Right lung (tissue), 5 donors: ENCODE measurements around the gene CLIP3. TPM values are rescaled to one million over a fixed set of nuclear protein-coding genes. Genes with fewer than 3 reads are reported as not detected.

ENCODE experiments used
- DNase-seq, 2 donors: peaks; one replicate each; pipeline ENCODE4 v3.0.0-alpha.2; 2013
- polyA plus RNA-seq, 5 donors: library from polyadenylated mRNA; unstranded; fragments of 120-200 nt; gene quantifications; one replicate each; pipeline versions ENCODE4 v1.2.1 to v1.2.3, GENCODE V29; 2013; ENCODE audit warnings: inconsistent platforms in 1 of 5, low replicate concordance in 1 of 5; ENCODE audit not compliant: insufficient read length in 5 of 5, insufficient read depth in 1 of 5

The CLIP3 gene
- polyA plus RNA-seq, 5 donors = 23.6 to 31.9 (median 25.6) TPM

- no peak for DNase-seq
Measured at GRCh38 chr19:36010402-36010801, 22.3 kb downstream of the CLIP3 start.

DNA sequence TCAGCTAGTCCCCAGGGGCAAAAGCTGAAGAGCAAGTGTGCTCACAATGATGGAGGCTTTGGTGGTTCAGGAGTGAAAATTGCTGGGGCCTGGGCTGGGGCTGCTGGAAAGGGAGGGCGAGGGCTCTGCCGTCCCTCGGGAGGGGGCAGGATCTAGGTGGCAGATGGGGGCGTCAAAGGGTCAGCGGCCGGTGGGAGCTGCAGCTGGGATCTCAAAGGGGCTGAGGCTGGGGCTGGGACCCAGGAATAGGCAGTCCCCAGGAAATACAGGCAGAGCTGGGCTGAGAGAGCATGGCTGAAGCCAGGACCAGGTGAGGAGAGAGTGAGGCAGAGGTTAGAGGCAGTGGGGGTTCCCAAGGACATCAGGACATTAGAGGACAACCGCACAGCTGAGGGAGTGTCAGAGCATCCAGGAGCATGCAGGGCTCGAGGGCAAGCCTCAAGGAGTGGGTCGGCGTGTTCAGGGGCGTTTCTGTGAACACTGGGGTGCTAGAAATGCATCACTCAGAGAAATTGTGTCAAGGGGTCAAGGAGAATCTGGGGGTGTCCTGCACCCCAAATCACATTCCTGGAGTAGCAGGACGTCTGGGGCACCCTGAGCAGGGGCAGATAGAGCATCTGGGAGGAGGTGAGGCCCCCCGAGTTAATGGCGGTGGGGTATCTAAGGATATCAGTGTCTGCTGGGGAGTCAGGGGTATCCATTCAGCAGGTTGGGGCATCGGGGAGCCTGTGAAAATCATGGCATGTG lies 22.9 kb downstream of the CLIP3 start:
- no peak for DNase-seq

GRCh38 chr19:36009220-36009619 lies 23.5 kb downstream of the CLIP3 start:
- peak in 1 of 2 donors; percentile 37 for DNase-seq

DNA sequence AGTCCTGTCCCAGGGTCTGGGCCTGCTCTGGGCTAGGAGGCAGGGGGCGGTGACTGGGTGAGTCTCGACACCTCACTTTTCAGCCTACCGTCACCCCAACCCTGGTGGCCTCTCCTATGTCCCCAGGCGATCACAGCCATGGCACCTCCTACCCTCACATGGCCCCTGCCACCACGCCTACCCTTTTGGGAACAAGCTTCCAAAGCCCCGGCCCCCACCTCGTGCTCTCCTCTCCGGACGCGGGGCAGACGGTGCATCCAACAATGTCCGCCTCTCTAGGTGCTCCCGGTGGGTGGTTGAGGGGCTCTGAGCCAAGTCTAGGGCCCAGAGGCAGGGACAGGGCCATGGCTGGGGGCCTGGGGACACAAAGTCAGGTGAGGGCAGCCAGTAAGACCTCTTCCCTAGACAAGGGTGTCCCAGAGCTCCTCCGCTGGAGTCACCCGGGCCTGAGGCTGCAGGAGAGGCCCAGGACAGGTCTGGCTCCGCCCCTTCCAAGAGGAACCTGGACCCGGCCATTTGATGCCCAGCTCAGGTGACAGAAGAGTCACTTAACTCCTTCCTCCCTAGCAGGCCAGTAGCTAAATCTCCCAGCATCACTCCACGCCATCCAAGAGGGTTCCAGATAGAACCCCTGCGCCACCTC lies 24.2 kb downstream of the CLIP3 start, which contains the start of gene SYNE4:
Gene SYNE4 (minus strand): TSS at position 478 of the 643 bp plus-strand sequence. CDS start 132 bp downstream, at position 346.
- DNase-seq = no peak

DNA sequence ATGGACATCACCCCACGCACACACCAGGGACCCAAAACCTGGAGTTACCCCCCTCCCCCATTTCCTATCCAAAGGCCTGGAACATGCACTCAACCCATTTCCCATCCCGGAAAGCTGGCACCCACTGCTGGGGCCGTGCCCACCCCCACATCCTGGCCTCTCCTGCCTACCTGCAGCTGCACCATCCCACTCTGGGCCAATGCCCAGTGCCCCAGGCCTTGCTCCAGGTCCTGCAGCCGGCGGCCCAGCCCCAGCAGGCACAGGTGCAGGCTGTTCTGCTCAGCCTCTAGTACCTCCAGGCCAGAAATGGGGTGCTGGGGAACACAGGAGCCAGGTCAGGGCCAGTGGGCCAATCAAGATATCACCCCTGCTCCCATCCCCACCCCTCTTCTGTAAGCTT lies 25.7 kb downstream of the CLIP3 start:
- DNase-seq = no peak

DNA sequence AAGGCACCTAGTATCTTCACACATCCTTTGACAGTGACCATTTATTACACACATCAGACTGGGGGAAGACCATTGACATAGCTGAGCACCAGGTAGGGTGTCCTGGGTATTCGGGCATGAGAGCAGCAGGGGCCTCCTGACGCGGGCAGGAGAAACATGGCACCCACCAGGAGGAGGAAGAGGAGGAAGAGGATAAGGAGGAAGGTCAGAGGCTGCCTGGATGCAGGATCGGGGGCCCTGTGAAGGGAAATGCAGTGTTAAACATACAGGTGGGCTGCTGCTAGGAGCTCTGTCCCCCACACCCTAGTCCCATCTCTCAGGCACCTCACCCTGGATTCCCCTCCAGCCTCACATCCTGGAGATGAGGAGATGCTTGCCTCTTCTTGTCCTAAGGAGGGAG lies 29.4 kb downstream of the CLIP3 start:
- no peak for DNase-seq

DNA sequence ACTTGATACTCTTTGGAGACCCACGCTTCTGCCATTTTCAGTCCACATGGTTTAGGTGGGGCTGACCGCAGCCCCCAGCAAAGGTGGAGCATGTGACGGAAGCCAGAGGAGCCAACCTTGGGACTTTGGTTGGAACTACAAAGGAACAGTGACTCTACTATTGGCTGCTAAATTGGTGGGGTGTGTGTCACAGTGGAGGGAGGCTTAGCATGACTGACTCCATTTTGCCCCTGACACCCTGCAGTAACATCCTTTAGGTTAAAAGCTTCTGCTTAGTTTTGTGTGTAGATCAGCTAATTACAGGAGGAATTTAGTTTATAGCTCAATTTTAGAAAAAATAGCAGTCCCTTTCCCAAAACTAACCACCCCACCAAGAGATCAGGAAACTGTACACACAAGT lies 31.1 kb downstream of the CLIP3 start:
- no peak for DNase-seq

DNA sequence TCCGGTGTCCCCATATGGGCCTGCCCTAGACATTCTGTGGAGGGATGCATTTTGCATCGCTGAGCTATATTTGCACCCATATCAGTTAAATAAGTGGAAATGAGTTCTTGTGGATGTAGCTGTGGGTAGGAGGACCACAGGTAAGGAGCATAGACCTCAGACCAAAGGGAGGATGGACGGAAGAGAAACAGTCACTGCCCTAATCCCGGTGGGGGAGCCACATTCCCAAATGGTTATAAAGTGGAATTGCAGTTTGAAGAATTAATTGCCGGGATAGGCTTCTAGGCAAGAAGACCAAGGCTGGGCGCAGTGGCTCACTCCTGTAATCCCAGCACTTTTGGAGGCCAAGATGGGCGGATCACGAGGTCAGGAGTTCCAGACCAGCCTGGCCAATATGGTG lies 35.9 kb downstream of the CLIP3 start:
- no peak for DNase-seq

- peak; percentile 91 to 93 for DNase-seq
Measured at GRCh38 chr19:35995048-35995993, 37.4 kb downstream of the CLIP3 start, which contains the start of gene SDHAF1. Gene SDHAF1 (plus strand): TSS chr19:35995188. CDS start chr19:35995275, 87 bp downstream.

- DNase-seq = no peak
Measured at GRCh38 chr19:35993923-35994598, 38.6 kb downstream of the CLIP3 start.

DNA sequence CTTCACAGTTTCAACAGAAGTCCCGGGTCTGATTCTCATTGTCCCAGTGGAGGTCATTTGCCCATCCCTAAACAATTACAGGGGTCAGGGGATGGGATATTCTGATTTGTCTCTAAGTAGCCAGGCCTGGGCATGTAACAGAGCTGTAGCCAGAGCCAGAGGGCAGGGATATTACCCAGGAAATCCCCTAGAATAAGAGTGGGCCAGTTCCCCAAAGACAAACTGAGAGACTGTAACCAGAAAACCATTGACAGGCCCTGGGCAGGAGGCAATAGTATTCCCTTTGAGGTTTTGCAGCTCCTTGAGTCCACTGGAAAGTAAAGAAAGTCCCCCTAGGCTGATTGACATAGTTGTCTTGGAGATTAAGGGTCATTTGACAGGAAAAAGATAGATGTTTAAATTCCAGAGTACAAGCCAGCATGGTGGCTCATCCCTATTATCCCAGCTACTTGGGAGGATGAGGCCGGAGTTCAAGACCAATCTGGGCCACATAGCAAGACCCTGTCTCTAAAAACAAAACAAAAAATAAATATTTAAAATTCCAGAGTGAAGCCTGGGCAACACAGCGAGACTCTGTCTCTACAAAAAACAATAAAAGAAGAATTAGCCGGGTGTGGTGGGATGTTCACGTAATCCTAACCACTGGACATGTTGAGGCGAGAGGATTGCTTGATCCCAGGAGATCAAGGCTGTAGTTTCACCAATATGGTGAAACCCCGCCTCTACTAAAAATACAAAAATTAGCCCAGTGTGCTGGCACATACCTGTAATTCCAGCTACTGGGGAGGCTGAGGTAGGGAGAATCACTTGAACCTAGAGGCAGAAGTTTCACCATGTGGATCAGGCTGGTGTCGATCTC lies 39.5 kb downstream of the CLIP3 start:
- DNase-seq = no peak

GRCh38 chr19:35991731-35992450 lies 40.8 kb downstream of the CLIP3 start:
- DNase-seq = no peak

GRCh38 chr19:35990771-35991730 lies 41.6 kb downstream of the CLIP3 start:
- DNase-seq = no peak

DNA sequence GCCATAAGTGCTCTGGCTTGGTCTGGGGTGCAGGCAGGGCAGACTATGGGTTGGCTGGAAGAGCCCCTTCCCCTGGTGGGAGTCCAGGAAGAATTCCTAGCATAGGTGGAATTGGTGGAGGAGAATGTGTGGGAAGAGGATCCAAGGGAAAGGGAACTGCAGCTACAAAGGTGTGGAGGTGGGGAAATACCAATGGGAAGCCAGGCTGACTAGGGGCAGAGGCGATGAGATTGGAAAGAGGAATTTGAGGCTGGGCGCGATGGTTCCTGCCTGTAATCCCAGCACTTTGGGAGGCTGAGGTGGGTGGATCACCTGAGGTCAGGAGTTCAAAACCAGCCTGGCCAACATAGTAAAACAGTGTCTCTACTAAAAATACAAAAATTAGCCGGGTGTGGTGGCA lies 42.5 kb downstream of the CLIP3 start:
- DNase-seq = no peak

DNA sequence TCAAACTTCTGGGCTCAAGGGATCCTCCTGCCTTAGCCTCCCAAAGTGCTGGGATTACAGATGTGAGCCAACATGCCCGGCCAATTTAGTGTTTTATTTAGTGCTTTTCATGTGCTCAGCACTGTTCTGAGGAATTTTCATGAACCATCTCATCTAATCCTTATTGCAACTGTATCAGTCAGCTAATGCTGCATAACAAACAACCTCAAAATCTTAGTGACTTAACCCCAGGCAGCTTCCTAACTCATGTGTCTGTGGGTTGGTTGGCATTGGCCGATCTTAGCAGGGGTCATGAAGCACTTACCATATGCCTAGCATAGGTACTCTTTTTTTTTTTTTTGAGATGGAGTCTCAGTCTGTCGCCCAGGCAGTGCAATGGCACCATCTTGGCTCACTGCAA lies 43.8 kb downstream of the CLIP3 start:
- no peak for DNase-seq

GRCh38 chr19:35987571-35987896 lies 45.1 kb downstream of the CLIP3 start:
- no peak for DNase-seq

GRCh38 chr19:35986664-35987570 lies 45.8 kb downstream of the CLIP3 start:
- DNase-seq = no peak

DNA sequence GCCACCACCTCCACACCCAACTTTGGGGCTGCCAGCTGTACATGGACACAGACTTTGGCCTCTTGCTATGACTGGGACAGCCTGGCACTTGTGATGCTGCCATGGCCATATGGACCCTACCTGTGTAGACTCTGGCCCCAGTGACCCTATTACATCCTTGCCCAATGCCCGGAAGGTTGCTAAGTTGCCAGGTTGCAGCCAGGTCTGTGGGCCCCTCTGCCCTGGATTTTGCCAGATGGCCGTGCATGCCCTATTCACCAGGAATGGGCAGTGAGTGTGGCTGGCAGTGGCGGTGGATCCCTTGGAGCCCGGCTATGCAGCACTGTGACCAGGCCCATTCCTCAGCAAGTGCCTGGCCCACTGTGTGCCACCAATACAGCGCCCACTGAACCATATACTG lies 46.6 kb downstream of the CLIP3 start:
- no peak for DNase-seq
